ENCODE results near the gene RRP8.

RRP8 gene

DNA sequence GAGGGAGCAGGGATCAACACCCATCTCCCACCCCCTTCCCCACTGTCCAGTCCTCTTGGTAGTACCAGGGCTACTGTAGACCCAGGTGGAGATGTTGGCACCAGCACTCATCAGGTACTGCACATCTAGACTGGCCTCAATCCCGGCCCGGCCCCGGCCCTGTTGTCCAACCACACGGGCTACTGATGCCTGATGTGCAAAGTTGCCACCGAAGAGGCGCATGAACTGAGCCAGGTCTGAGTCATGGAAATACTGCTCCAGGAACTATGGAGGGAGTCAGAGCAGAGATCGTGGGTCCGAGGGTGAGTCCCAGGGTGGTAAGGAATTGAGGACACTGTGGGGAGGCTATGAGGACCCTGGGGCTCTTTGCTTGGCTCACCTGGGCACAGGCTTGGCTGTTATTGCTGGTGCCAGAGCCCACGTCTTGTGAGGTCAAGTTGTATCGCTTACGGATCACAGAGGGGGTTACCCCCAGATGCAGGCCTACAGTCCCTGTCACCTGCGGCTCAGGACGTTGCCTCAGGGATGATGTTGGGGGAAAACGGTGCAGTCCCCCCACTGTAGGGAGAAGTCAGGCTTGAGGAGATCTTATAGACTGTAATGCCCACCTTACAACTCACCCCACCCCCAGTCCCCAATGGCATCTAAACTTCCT lies 13.3 kb upstream of the RRP8 start:
- DNase-seq = no peak

DNA sequence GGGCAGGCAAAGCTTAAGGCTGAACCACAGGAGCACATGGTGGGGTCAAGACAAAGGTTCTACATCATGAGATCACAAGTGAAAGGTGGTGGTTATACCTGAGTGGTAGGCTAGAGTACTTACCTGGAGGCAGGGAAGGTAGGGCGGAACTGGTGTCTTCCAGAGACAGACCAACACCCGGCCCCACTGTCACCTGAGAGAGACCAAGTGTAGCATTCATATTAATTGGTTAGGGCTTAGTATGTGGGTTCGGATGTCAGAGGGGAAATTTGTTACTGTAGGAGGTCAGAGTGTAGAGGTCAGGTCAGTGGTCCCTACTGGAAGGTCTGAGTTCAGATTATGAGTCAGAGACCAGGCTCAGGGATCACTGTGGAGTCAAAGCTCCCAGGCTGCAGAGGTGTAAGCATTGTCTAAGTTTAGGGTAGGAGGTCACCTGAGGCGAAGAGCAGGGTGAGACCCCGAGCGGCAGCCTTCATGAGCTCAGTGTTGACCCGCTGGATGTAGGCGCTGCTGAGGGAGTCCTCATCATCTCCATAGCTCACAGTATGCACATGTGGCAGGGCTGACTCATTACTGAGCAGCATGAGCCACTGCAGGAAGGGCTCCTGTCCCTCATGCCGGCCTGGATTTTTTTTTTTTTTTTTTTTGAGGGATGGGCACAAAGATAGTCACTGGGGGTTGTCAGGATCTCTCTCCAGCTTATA lies 12.6 kb upstream of the RRP8 start:
- no peak for DNase-seq

DNA sequence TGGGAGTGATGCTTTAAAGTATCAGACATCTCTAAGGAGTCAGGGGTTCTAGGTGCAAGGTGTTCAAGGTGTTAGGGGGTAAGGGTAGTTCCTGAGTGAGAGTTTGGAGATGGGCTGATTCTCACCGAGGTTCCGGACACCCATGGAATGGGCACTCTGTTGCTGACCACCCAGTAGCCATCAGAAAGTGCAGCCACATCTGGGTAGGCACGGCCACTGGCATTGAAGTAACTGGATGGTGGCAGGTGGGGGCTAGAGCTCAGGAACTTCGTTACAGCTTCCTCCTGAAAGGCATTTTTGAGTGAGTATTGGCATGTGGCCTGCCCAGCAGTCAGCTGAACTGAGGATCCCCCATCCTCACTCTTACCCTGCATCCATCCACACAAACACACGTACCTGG lies 11.6 kb upstream of the RRP8 start:
- DNase-seq = no peak

DNA sequence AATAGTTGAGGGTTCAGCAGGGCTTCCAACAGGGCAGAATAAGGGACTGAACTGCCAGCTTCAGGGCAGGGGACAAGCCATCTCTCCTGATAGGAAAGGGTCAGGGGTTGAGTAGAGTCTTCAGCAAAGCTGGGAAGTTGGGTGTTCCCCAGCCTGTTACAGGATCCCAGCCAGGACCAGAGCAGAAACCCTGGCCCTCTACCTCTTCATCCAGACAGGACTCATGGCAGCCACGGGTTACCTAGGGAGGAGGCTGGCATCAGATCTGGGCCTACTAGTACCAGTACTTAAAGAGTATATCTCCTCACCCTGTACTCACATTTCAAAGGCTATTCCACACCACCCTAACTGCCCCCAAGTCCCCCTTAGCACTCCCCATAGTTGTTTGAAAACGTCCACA lies 11.0 kb upstream of the RRP8 start:
- DNase-seq = no peak

DNA sequence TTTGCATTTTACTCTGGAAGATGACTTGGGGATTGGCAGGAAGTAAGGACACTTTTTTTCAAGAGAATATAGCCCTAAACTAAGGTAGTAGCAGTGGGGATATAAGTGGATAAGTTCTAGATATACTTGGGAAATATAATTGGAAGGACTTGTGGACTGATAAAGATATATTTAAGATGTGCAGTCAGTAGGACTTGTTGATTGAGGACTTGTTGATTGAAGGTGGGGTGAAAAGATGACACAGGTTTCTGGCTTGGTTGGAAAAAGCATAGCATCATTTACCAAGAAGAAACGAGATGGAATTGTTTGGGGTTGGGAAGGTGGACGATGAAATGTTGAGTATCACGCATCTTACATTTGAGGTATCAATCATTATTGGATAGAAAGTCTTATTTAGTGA lies 10.1 kb upstream of the RRP8 start:
- no peak for DNase-seq

DNA sequence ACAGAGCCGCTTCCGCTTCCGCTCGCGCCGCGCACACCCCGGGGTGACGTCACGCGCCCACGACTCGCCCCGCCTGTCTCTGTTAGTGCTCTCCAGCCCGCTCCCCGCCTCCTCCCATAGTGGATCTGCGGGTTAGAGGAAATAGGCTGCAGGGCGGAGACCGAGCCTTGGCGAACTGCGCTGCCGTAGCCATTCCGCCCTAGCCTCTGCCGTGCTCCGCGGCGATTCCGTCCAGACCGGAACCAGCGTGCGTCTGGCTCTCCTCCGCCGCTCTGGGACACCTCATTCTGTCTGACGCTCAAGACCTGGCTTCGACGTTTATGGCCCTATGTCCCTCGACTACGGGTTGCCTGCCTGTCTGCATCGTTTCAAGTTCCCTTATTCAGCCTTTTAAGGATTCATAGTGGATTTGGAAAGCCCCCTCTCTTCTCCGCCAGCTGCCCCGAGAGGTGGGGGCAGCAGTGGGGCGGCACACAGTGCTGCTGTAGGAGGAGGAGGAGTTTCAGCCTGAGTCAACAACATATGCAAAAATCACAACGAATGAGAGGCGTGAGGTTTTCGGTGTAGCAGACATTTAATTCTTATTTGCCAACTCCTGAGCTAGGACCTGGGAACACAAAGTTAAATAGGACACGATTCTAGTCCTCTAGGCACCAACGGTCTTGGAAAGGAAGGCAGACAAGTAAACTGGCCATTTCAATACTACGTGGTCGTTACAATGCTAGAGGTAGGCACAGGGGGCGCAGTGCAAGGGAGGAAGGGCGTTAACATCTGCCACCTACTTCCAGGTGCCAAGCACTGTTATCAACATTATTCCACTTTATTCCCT lies 9.0 kb upstream of the RRP8 start, which contains the start of gene TAF10:
TSS of gene TAF10 (minus strand) at position 4 of the 829 bp plus-strand sequence. CDS start 27 bp downstream, outside the sequence.
- peak; percentile 98 for DNase-seq

DNA sequence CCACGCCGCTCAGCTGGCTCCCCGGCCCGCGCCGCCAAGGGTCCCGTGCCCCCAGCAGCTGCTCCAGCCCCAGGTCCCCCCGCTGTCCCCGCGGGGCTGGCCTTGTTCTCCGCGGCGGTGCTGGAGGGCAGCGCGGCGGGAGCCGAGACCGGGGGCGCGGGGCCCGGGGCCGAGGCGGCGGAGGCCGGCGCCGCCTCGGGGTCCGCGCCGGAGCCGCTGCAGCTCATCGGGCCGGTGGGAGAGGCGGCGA lies 8.5 kb upstream of the RRP8 start:
- DNase-seq = no peak

DNA sequence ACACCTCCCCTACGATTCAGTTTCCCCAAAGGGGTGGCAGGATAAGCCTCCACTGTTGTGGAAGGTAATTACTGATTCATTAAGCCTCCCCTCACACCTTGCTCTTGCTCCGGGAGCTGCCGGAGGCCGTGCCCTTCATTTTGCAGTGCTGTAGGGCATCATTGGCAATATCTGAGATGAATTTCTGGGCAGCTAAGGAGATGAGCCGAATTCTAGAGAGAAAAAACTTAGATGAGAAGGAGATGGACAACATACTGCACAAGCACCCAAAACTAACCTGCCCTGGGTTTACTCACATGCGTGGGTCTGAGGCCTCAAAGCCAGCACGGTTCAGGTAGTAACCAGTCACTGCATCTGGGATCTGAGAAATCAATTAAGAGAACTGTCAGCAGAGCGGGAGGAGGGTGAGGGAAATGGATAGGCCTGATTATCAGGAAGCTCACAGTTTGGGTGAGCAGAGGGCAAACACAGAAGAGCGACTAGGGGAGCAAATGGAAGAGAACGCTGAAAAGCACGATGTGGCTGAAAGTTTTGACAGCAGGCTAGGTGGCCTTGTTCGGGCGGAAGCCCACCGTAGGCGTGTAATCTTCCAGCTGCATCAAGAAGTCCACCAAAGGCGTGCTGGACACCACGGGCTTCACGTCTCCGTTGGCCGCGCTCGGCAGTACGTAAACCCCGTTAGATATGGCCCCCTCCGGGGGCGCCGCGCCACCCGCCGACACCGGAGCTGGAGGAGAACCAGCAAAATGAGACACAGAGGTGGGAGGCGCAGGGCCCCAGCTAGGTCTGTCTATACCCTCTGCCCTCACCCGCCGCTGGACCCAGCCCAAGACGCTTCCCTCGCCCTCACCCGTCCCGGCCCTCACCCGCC lies 7.9 kb upstream of the RRP8 start:
- DNase-seq = peak; percentile 23

DNA sequence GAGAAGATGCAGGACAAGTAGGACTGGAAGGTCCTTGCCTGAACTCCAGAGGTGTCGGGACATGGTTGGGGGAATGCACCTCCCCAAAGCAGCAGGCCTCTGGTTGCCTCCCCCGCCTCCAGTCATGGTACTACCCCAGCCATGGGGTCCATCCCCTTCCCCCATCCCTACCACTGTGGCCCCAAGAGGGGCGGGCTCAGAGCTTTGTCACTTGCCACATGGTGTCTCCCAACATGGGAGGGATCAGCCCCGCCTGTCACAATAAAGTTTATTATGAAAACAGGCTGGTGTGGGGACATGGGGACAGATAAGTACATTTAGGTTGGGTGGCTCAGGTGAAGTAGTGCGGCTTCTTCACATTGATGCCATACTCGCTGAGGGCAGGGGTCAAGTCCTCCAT lies 7.2 kb upstream of the RRP8 start:
- DNase-seq = no peak

DNA sequence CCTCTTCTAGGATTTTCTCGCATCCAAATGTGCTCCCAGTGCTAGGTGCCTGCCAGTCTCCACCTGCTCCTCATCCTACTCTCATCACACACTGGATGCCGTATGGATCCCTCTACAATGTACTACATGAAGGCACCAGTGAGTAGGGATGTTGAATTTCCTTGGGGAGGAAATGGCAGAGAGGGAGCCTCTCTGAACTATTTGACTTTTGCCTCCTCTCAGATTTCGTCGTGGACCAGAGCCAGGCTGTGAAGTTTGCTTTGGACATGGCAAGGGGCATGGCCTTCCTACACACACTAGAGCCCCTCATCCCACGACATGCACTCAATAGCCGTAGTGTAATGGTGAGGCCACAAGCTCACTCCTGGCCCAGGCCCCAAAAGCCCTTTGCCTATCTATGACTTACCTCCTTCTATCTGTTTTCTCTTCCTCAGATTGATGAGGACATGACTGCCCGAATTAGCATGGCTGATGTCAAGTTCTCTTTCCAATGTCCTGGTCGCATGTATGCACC lies 6.1 kb upstream of the RRP8 start:
- no peak for DNase-seq

DNA sequence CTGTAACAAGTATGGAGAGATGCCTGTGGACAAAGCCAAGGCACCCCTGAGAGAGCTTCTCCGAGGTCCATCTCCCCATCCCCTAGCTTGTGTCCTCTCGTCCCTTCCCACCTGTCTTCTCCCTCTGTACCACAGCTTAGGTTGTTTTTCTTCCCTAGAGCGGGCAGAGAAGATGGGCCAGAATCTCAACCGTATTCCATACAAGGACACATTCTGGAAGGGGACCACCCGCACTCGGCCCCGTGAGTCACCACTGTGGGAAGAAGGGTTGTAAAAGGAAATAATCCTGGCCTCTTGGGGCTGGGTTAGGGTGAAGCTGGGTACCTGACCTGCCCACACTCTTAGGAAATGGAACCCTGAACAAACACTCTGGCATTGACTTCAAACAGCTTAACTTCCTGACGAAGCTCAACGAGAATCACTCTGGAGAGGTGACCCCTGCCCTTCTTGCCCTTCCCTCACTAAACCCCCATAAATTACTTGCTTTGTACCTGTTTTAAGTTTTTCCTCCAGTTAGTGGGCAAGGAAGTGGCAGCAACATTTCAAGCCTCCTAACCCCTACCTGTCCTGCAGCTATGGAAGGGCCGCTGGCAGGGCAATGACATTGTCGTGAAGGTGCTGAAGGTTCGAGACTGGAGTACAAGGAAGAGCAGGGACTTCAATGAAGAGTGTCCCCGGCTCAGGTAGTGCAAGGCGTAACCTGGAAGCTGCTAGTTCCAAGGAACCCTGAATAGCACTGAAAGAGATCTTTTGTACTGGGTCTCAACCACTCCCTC lies 5.5 kb upstream of the RRP8 start:
- DNase-seq = no peak

DNA sequence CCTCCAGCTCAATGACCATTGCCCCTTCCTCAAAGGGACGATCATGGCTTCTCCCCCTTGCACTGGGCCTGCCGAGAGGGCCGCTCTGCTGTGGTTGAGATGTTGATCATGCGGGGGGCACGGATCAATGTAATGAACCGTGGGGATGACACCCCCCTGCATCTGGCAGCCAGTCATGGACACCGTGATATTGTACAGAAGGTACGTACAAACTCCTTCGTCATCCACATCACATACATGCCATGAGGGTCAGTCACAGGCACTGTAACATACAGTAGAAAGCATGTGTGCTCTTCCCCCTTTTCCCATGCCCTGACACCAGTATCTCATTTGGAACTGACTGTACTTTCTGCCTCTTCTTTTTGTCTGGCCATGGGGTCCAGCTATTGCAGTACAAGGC lies 4.6 kb upstream of the RRP8 start:
- DNase-seq = no peak

DNA sequence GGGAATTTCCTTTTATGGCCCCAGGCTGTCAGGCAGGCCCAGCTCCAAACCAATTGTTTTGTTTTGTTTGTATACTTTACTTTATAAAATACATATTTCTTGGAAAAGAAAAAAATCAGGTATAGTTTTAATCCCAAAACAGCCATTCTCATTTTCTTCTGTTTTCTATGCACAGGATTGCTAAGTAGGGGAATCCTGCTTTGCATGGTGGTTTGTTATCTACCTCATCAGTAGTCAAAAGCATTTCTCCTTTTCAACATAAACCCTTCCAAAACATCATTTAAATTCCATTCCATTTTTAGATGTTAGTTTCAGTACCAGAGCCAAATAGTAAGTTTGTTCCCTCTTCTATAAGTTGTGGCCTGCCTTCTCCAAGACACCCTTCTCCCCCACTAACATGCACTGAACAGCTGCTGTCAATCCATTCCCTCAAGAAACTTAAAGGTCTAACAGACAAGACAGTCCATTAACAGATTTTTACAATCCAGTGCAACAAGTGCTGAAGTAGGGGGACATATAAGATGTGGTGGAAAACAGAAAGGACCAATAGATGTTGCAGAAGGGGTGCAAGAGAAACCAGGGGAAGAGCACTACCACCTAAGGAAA lies 3.9 kb upstream of the RRP8 start:
- DNase-seq = peak; percentile 25

DNA sequence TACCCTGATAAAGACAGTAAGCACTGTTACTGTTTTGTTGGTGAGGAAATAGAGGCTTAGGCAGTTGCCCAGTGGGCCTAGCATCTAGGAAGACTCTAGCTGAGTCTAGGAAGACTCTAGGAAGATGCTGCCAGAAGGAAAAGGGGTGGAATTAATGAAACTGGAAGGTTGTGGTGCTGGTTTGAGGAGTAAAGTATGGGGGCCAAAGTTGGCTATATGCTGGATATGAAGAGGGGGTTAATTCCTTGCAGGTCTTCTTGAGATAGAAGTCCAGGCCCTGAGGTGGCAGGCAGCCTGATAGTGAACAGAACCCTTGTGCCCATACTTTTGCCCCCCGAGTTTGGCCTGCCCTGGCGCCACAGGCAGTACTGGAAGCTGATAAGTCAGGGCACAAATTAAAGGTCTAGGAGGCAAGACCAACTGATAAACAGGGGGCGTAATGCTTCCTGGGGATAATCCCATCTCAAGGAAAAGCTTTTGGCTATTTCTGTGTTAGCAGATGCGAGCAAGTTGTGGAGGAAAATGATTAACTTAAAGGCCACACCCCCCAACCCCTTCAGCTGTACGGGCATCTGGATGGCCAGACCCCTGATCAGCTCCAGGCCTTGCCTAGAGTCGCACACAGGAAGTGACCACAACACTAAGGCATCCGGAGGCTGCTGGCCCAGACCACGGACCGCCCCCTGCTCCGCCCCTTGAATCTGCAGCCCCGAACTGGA lies 3.2 kb upstream of the RRP8 start:
- peak; percentile 75 for DNase-seq

DNA sequence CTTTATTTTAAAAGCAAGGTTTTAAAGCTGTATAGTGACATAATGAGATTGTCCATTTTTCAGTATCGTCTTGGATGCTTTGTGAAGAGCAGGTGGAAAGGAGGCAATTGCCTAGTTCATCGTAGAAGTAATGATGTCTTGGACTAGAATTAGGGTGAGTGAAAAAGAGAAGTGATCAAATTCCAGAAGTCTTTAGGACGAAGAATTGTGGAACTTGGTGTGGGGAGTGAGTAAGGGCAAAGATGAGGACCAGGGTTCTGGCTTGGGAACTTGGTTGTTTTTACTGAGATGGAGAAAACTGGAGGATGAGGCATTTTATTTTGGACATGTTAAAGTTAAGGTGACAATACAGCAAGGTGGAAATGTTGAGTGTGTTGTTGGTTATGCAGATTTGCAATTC lies 1.4 kb upstream of the RRP8 start:
- DNase-seq = no peak

DNA sequence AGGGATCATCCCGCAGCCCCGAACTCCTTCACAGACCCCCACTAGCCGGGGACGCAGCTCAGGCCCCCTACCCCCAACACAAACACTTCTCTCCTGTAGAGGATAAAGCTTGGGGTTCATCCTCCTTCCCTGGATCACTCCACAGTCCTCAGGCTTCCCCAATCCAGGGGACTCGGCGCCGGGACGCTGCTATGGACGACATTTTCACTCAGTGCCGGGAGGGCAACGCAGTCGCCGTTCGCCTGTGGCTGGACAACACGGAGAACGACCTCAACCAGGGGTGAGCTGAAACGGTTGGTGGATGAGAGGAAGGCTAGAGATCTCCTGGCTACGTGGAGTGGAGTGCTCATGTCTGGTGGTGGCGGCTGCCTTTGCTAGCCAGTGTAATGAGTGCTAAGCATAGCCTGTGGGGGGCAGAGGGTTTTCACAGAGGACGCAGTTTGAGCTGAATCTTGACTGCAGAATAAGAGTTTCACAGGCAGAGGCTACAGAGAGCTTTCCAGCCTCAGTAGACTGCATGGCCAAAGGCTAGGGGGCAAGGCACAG lies 738 bp upstream of the RRP8 start:
- DNase-seq = peak; percentile 64

DNA sequence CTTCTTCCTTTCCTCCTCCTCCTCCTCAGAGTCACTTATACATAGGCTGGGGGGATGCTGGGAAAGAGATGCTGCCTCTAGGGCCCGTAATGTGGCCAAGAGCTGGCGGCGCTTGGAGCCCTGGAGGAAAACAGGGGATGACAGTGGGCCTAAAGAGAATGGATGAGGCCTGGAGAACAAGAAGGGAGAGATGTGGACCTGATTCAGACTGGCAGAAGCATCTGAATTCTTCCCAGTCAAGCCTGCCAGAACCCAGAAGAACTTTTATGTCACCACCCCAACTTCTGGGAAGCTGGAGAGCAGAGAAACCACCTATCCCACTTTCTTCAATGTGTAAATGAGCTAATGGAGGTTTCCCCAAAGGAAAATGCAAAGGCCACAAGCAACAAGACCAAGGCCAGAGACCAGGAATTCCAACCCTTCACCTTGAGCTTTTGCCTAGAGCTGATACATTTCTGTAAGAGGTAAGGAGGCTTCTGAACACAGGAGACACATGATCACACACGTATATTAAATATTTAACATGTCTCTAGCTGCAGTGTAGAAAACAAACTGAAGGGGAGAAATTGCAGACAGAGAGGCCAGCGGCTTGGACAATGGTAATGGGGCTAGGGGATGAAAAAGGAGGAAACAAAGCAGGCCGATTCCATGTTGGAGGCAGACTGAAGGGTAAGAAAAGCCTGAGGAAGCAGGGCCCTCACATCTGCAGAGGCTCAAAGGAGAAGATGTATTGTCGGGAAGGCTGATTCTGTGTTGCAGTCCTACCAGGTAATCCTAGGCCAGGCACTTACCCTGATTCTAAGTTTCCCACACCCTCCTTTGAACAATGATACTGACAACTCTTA lies 1.1 kb downstream of the RRP8 start:
- DNase-seq = no peak

DNA sequence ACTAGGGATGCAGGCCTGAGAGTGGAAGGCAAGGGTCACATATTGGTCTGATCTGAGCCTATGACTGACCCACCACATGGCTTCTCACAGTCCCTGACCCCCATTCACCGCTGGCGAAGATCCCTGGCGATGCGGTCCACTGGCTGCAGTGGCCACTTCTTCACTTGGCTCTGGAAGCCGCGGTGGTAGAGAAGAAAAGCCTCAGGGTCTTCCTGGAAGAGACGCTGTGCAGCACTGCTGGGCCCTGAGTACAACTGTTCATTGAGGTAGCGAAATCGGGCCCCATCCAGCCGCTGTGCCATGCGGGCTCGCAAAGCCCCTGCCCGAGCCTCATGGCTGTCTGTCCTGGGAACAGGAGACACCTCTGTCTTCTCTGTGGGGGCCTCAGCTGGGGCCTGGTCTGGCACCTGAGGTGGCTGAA lies 2.4 kb downstream of the RRP8 start:
- no peak for DNase-seq

DNA sequence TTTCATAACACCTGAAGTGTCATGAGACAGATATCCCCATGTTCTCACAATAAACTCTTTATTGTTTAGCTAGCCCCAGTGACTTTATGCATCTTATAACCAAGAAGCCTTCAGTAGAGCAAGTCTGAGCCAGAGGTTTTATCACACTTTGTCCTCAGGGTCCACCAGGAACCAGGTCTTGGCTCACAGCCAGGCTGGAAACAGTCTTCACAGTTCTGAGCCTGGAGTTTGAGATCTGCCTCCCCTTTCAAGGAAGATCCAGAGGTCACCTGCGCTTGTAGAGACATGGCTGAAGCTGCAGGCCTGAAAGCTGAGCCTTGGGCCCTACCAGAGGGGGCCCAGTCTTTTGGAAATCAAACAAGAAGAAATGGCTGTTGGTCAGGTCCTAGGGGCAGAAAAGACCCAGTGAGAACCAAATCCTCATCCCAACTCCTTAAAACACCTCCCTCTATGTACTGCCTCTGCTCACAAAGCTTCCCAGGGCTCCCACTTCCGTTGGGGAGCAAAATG lies 3.5 kb downstream of the RRP8 start:
- DNase-seq = no peak

DNA sequence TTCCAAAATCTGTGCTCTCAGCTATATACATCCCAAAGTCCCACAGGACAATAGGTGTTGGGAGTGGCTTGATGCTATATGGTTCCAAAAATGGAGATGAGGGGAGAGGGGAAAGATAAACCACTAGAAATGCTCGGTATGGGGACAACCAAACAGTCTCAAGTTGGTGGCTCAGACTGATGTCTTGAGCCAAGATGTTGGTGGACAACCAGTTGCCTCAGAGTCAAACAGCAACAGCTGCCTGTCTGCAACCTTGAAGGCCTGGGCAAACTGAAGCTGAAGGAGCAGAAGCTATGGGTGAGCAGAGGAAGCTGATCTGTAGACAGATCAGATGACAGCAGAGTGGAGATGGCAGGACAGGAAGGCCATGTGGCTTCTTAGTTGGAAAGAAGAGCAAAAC lies 4.0 kb downstream of the RRP8 start:
- DNase-seq = no peak

All from activated CD4-positive, alpha-beta T cell treated with anti-CD3 and anti-CD28 coated beads, Interleukin-2, Interleukin-6, amounts not matched to agents 100 ng/mL and 50 ng/mL, durations not matched to agents 16 hours and 8 hours (primary cell).